ENCODE results near the gene NSUN6.

Gene NSUN6

GRCh38 chr10:18514537-18514936 lies 136.8 kb downstream of the NSUN6 start:
- Histone ChIP-seq H3K36me3 (ENCODE audit: low read depth) (no peaks in the 10 kb centered on the region), H3K27ac (ENCODE audit: poor library complexity, severe bottlenecking) (no peak overlapping the region), H3K9me3 (ENCODE audit: severe bottlenecking) (no peaks in the 10 kb centered on the region), H3K4me1 (ENCODE audit: insufficient read depth, poor library complexity, severe bottlenecking) (no peaks in the 10 kb centered on the region), H3K4me3 (ENCODE audit: severe bottlenecking) (no peak overlapping the region), H3K27me3 (ENCODE audit: insufficient read depth, poor library complexity, severe bottlenecking) (no peaks in the 10 kb centered on the region)
- DNase-seq (ENCODE audit: low spot score) (no peak), ATAC-seq (ENCODE audit: low read depth) (no peak)
- no peak for TF ChIP-seq CTCF (IDR thresholded peaks at IDR 0.05; ENCODE audit: poor library complexity, severe bottlenecking)

GRCh38 chr10:18508587-18508986 lies 142.8 kb downstream of the NSUN6 start:
- no peak for TF ChIP-seq CTCF (IDR thresholded peaks at IDR 0.05; ENCODE audit: poor library complexity, severe bottlenecking)
- no peak overlapping the region for H3K4me3 ChIP-seq (ENCODE audit: severe bottlenecking)
- ATAC-seq (ENCODE audit: low read depth), result no peak

GRCh38 chr10:18505456-18506118 lies 145.8 kb downstream of the NSUN6 start:
- no peak for DNase-seq (ENCODE audit: low spot score)
- Histone ChIP-seq H3K9me3 (ENCODE audit: severe bottlenecking) (no peaks in the 10 kb centered on the region), H3K27ac (ENCODE audit: poor library complexity, severe bottlenecking) (no peak overlapping the region), H3K27me3 (ENCODE audit: insufficient read depth, poor library complexity, severe bottlenecking) (no peaks in the 10 kb centered on the region), H3K4me1 (ENCODE audit: insufficient read depth, poor library complexity, severe bottlenecking) (no peaks in the 10 kb centered on the region), H3K36me3 (ENCODE audit: low read depth) (no peaks in the 10 kb centered on the region), H3K4me3 (ENCODE audit: severe bottlenecking) (no peak overlapping the region)
- ATAC-seq (ENCODE audit: low read depth), result no peak
- no peak for TF ChIP-seq CTCF (IDR thresholded peaks at IDR 0.05; ENCODE audit: poor library complexity, severe bottlenecking)

More at GRCh38 chr10:18508587-18508986, 142.8 kb downstream of the NSUN6 start:
- Histone ChIP-seq H3K9me3 (ENCODE audit: severe bottlenecking) (no peaks in the 10 kb centered on the region), H3K27me3 (ENCODE audit: insufficient read depth, poor library complexity, severe bottlenecking) (no peaks in the 10 kb centered on the region), H3K27ac (ENCODE audit: poor library complexity, severe bottlenecking) (no peak overlapping the region), H3K36me3 (ENCODE audit: low read depth) (no peaks in the 10 kb centered on the region), H3K4me1 (ENCODE audit: insufficient read depth, poor library complexity, severe bottlenecking) (no peaks in the 10 kb centered on the region)
- DNase-seq (ENCODE audit: low spot score), result no peak

GRCh38 chr10:18504161-18504560 lies 147.2 kb downstream of the NSUN6 start:
- no peaks in the 10 kb centered on the region for H3K36me3 ChIP-seq (ENCODE audit: low read depth)
- ATAC-seq (ENCODE audit: low read depth) (no peak), DNase-seq (ENCODE audit: low spot score) (no peak)
- TF ChIP-seq CTCF (IDR thresholded peaks at IDR 0.05; ENCODE audit: poor library complexity, severe bottlenecking), result no peak
- no peak overlapping the region for H3K4me3 ChIP-seq (ENCODE audit: severe bottlenecking)
- H3K4me1 ChIP-seq (ENCODE audit: insufficient read depth, poor library complexity, severe bottlenecking), result no peaks in the 10 kb centered on the region
- no peak overlapping the region for H3K27ac ChIP-seq (ENCODE audit: poor library complexity, severe bottlenecking)
- H3K9me3 ChIP-seq (ENCODE audit: severe bottlenecking), result no peaks in the 10 kb centered on the region
- H3K27me3 ChIP-seq (ENCODE audit: insufficient read depth, poor library complexity, severe bottlenecking), result no peaks in the 10 kb centered on the region

GRCh38 chr10:18501629-18502028 lies 149.8 kb downstream of the NSUN6 start:
- no peak overlapping the region for H3K27ac ChIP-seq (ENCODE audit: poor library complexity, severe bottlenecking)
- H3K4me1 ChIP-seq (ENCODE audit: insufficient read depth, poor library complexity, severe bottlenecking), result no peaks in the 10 kb centered on the region
- TF ChIP-seq CTCF (IDR thresholded peaks at IDR 0.05; ENCODE audit: poor library complexity, severe bottlenecking), result no peak
- ATAC-seq (ENCODE audit: low read depth) (no peak), DNase-seq (ENCODE audit: low spot score) (no peak)
- H3K27me3 ChIP-seq (ENCODE audit: insufficient read depth, poor library complexity, severe bottlenecking), result no peaks in the 10 kb centered on the region
- H3K9me3 ChIP-seq (ENCODE audit: severe bottlenecking), result no peaks in the 10 kb centered on the region
- no peak overlapping the region for H3K4me3 ChIP-seq (ENCODE audit: severe bottlenecking)
- no peaks in the 10 kb centered on the region for H3K36me3 ChIP-seq (ENCODE audit: low read depth)

Measured in RWPE2 (cell line).